ENCODE data around the gene DNHD1.
A peak's percentile ranks its signal among the peaks of the same experiment; 100 is the strongest.

The DNHD1 gene

GRCh38 chr11:6530848-6531247 lies 33.8 kb downstream of the DNHD1 start:
- no peak for DNase-seq (ENCODE audit: low spot score)

DNA sequence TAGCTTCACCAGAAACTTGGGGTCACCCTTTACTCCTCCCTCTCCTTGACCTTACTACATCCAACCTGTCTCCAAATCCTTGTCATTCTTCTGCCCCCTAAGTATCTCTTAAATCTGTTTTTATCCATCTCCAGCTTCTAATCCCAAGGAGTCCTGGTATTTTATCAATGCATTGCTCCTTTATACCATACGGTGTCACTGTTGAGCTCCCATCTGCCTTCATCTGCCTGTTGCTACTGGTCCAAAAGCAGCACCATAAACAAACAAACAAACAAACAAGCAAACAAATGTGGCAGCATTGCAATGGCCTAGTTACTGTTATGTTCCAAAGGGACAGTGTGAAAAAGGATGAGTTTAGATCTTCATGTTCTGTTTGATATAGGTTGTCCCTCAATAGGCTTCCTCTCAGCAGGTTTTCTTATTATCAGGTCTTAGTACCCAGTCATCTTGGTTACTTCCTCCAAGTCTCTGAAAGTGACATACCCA lies 34.2 kb downstream of the DNHD1 start:
- peak; percentile 79 for DNase-seq (ENCODE audit: low spot score)

DNA sequence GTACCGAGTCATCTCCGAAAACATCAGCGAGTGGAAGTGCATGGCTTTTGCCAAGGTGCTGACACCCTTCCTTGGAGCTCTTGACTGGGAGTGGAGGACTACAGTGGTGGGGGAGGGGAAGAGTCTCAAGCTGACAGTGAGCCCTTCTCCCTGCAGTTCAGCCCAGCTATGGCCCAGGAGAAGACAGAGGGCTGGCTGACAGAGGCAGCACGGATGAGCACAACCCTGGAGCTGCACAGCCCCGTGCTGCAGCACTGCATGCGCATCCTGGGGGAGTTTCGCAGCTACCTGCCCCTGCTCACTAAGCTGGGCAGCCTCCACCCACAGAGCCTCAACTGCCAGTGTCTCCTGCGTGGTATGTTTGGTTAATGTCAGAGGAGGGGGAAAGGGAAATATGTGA lies 41.4 kb downstream of the DNHD1 start:
- DNase-seq (ENCODE audit: low spot score): no peak

GRCh38 chr11:6538945-6539344 lies 41.9 kb downstream of the DNHD1 start:
- no peak for DNase-seq (ENCODE audit: low spot score)

- no peak for DNase-seq (ENCODE audit: low spot score)
These were observed 42.7 kb downstream of the DNHD1 start for GRCh38 chr11:6539748-6540268.

DNA sequence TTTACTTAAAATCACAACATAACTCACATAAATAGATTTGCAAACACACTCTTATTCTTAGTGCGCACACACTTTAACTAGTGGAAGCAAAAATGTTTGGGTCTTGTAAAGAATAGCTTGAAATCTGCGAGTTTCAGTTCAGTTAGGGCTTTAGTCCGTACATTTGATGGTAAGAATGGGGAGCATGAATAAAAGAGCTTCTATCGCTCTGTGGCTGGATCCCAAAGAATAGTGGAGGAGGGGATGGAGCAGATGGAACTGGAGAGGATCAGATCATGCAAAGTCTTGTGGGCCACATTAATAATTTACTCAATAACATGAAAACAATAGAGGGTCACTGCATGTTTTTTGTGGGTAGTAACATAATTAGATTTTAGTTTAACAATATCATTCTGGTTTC lies 44.3 kb downstream of the DNHD1 start:
- DNase-seq (ENCODE audit: low spot score): no peak

DNA sequence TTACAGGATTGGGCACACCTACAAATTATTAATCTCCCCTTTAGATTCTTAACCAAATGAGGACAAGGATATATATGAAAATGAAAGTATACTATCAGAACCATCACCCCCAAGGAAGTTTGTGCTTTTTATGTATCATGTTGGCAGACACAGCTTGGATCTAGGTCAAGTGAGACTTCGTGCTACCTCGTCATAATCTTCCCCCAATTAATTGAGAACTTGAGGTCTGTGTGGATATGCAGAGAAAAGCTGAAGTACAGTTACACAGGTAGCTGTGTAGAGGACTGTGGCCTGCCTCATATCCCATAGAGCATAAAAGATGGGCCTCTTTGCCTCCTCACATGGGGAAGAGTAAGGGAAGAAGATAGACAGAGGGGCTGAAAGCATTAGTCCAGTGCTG lies 45.6 kb downstream of the DNHD1 start:
- no peak for DNase-seq (ENCODE audit: low spot score)

DNA sequence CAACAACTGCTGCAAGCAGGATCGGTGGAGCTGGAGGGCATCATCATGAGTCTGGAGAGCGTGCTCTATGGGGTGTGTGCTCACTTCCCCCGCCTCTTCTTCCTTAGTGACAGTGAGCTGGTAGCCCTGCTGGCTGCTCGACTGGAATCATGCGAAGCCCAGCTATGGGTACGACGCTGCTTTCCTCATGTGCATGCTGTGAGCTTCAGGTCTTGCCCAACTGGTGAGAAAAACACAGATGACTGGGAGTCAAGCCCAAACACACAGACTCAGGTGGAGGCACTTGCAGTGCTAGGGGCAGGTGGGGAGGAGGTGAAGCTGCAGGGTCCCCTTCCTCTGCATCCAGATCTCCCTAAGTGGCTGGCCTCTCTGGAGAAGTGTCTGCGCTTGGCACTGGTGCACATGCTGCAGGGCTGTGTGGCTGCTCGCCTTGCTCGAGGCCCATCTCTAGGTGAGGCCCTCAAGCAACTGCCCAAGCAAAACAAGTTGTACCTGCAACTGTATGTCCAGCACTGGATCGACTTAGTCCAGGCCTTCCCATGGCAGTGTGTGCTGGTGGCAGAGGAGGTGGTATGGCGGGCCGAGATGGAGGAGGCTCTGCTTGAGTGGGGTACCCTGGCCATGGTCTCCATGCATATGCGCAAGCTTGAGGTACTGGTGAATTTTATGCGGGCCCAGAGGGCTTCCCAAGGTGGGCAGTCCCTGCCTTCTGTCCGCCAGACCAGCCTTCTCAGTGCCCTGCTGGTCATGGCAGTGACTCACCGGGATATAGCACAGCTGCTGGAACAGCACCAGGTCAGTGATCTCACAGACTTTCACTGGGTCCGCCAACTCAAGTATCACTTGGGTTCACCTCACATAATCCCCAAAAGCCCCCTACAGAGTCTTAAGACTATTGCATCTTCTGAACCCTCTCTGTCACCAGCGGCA lies 48.1 kb downstream of the DNHD1 start:
- no peak for DNase-seq (ENCODE audit: low spot score)

DNA sequence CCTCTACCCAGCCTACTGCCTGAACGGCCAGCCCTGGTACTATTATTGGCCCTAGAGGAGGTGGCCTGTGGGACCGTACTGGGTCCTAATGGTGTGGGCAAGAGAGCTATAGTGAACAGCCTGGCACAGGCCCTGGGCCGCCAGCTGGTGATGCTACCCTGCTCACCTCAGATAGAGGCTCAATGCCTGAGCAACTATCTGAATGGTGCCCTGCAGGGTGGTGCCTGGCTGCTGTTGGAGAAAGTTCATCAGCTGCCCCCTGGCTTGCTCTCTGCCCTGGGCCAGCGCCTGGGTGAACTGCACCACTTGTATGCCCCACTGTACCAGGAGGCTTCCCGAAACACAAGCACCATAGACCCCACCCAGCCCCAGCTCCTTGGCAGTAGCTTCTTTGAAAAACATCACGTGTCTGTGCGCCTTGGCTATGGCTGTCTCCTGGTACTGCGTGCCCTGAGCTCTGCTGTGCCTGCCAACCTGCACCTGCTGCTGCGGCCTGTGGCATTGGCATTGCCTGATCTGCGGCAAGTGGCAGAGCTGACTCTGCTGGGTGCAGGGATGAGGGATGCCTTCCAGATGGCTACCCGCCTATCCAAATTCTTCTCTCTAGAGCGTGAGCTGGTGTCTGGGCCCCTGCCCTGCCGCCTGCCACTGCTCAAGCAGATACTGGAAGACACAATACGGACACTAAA lies 49.0 kb downstream of the DNHD1 start:
- DNase-seq (ENCODE audit: low spot score): peak; percentile 93

- DNase-seq (ENCODE audit: low spot score): peak; percentile 19
These were observed 49.7 kb downstream of the DNHD1 start for GRCh38 chr11:6546735-6547134.

DNA sequence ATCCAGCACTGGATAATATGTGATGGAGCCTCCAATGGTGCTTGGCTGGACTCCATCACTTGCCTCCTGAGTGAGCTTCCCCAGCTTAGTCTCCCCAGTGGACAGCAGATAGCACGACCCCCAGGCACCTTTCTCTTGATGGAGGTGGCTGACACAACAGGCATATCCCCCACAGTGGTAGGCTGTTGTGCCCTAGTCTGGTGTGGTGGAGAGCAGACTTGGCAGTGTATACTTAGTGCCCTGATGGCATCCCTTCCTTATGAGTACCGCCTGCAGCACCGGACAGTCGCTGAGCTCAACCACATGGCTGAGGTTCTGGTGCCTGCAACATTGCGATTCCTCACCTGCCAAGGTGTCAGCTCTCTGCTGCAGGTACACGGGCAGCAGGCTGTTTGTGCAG lies 50.1 kb downstream of the DNHD1 start:
- peak; percentile 13 for DNase-seq (ENCODE audit: low spot score)

GRCh38 chr11:6548121-6548520 lies 51.0 kb downstream of the DNHD1 start:
- no peak for DNase-seq (ENCODE audit: low spot score)

- DNase-seq (ENCODE audit: low spot score): no peak
These were observed 51.6 kb downstream of the DNHD1 start for GRCh38 chr11:6548641-6549040.

DNA sequence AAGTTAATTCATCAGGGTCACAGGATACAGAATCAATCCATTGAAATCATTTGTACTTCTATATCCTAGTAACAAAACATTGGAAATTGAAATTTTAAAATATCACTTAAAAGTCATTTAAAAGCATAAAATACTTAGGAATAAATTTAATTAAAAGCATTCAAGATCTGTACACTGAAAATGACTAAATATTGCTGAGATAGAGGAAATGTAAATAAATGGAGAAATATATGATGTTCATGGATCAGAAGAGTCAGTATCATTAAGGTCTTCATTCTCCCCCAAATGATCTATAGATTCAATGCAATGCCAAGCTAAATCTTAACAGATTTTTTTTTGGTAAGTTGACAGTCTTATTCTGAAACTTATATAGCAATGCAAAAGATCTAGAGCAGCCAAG lies 56.6 kb downstream of the DNHD1 start:
- no peak for DNase-seq (ENCODE audit: low spot score)

DNA sequence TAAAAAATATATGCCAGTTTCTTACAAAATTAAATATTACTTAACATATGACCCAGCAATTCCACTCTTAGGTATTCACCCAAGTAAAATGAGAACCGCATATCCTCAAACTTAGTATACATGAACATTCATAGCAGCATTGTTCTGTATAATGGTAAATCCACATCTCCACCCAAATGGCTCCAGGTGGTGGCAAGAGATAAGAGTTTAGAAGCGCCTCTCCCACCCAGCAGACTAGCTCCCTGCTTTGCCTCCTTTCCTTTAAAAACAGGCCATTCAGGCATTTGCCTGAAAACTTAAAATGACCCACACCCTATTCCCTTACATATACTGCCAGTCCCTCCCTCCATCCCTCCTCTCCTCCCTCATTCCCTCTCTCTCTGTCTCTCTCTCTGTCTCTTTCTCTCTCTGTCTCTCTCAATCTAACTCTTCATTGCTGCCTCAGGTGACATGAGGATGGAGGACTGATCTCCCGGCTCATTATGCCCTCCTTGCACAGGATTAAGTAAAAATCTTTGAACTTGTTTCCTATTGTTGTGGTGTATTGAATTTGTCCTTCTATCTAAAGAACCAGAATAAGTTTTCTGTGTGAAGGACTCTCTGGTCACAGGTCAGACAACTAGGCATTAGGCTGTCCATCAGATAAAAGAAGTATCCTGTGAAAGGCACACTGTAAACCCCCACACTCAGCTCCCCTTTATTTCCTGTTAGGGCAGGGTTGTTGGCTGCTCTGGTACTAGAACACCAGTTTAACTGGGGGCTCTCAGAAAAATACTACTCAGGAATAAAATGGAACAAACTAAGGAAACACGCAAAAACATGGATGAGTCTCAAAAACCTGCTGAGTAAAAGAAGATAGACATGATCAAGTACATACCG lies 58.0 kb downstream of the DNHD1 start:
- DNase-seq (ENCODE audit: low spot score): no peak

DNA sequence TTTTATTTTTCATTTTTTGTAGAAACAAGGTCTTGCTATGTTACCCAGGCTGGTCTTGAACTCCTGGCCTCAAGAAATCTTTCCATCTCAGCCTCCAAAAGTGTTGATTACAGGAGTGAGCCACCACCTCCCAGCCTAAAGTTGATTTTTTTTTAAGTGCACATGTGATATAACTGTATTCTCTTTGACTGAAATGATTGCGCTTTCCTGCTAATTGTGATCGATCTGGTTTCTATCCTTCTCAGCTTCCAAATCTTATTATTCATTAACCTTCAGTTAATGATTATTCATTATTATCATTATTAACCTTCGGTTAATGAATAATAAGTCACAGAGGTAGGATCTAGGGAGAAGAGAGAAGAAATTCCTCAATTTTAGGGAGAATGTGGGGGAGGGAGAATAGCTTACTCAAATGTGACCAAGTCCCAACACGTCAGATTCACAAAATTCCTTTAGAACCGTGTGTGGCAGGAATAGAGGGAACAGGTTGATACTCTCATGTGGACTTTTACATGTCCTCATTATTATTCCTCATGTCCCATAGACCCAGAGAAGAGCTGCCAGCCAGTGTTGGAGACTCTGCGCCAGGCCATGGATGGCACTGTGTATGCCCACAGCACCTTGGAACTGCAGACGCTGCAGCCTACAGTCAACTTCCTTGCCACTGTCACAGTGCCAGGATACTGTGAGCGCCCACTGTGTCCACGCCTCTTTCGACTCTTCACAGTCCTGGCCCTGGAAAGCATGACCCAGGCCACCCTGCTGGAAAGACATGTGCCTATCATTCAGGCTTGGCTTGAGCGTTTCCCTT lies 59.3 kb downstream of the DNHD1 start:
- DNase-seq (ENCODE audit: low spot score): no peak

- DNase-seq (ENCODE audit: low spot score): no peak
These were observed 60.0 kb downstream of the DNHD1 start for GRCh38 chr11:6557063-6557462.

GRCh38 chr11:6557761-6558674 lies 60.9 kb downstream of the DNHD1 start:
- peak; percentile 61 for DNase-seq (ENCODE audit: low spot score)

DNA sequence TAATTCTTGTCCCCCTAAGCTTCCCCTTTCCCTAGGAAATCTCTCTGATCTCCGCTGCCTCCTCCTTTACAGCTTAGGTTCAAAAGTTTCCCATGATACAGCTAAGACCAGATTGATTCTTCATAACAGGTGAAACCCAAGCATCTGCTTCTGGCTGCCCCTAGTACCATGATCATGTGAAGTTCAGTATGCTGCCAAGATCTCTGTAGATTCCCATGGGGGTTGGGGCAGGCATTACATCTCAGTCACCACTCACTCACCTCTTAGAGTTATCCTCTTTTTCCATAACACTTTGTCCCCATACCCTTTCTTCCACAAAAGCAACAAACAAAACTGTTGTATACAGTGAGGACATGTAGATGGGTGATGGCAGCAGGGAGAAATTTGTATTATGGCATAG lies 62.3 kb downstream of the DNHD1 start:
- no peak for DNase-seq (ENCODE audit: low spot score)

DNA sequence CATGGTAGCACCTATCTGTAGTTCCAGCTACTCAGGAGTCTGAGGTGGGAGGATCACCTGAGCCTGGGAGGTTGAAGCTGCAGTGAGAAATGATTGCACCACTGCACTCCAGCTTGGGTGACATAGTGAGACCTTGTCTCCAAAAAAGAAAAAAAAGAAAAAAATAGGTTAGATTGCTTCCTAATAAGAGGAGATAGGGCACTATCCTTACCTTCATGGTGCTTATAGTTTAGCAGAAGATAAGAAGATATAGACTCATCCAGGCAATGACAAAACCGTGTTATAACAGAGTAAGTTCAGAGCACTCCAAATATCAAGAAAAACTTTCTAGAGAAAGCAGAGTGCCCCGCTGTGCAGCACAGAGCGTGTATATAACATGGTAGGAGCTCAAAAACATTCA lies 64.2 kb downstream of the DNHD1 start:
- no peak for DNase-seq (ENCODE audit: low spot score)

Measured in cerebellar cortex (tissue), 1 donor.